ENCODE measurements around the gene RCVRN. TPM values are rescaled to one million over a fixed set of nuclear protein-coding genes. Genes with fewer than 3 reads are reported as not detected.

The RCVRN gene
- total RNA-seq, 2 donors from 2014 or later, result 0.24 to 0.37 TPM

GRCh38 chr17:9918804-9919352, 13.8 kb upstream of the RCVRN start:
- peaks cover 70% of the 10 kb centered on the region for H3K36me3 ChIP-seq

DNA sequence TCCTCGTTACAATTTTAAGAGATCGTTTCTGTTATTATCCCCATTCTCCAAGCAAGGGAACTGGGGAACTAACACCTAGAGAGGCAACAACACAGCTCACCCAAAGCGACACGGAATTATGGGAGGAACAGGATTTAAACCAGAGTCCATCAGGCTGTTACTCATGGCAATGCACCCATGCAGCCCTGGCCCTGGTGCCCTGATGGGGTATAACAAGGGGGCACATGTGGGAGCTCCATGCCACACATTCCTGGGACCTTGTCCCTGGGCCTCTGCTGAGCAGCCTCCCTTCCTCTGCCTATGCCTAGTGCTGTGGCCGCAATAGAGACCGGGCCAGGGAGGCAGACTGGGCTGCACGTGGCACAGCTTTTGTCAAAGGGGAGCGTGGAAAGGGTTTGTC, 13.3 kb upstream of the RCVRN start:
- Histone ChIP-seq H3K4me1 (no peaks in the 10 kb centered on the region), H3K4me3 (no peak overlapping the region), H3K36me3 (peaks cover 75% of the 10 kb centered on the region), H3K27me3 (no peaks in the 10 kb centered on the region), H3K9me3 (no peaks in the 10 kb centered on the region), H3K27ac (no peak overlapping the region)
- no peak for TF ChIP-seq CTCF (IDR thresholded peaks at IDR 0.05)
- DNase-seq (ENCODE audit: low spot score), result no peak

More at GRCh38 chr17:9918804-9919352, 13.8 kb upstream of the RCVRN start:
- Histone ChIP-seq H3K9me3 (no peaks in the 10 kb centered on the region), H3K4me1 (no peaks in the 10 kb centered on the region), H3K27me3 (no peaks in the 10 kb centered on the region), H3K4me3 (no peak overlapping the region), H3K27ac (no peak overlapping the region)
- no peak for DNase-seq (ENCODE audit: low spot score)
- TF ChIP-seq CTCF (IDR thresholded peaks at IDR 0.05), result no peak

- Histone ChIP-seq H3K36me3 (peaks cover 75% of the 10 kb centered on the region), H3K4me1 (no peaks in the 10 kb centered on the region), H3K4me3 (no peak overlapping the region), H3K27ac (no peak overlapping the region), H3K27me3 (no peaks in the 10 kb centered on the region), H3K9me3 (no peaks in the 10 kb centered on the region)
- DNase-seq (ENCODE audit: low spot score), result no peak
- no peak for TF ChIP-seq CTCF (IDR thresholded peaks at IDR 0.05)
Observed at GRCh38 chr17:9917801-9918200, 12.7 kb upstream of the RCVRN start.

- no peak overlapping the region for H3K4me3 ChIP-seq
- DNase-seq (ENCODE audit: low spot score), result no peak
- no peaks in the 10 kb centered on the region for H3K27me3 ChIP-seq
- H3K9me3 ChIP-seq, result no peaks in the 10 kb centered on the region
- TF ChIP-seq CTCF (IDR thresholded peaks at IDR 0.05), result no peak
- peaks cover 72% of the 10 kb centered on the region for H3K36me3 ChIP-seq
- H3K27ac ChIP-seq, result no peak overlapping the region
- H3K4me1 ChIP-seq, result no peaks in the 10 kb centered on the region
Observed at GRCh38 chr17:9917131-9917530, 12.1 kb upstream of the RCVRN start.

DNA sequence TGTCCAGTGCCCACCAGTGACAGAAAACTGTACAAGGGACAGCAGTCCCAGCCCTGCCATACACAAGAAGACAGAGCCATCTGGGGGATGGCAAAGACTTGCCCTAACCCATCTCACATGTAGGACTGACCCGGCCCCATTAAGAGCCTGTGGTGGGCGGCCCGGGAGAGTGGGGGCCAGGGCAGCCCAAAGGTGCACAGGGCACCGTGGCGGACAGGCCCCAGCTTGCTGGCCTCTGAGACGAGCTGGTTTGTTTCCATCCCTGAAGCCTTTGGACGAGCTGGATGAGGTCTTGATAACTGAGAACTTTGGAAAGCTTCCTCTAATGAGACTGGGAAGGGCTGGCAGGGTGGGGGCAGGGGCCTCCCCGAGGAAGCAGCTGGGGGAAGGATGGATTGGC, 11.0 kb upstream of the RCVRN start:
- no peak for DNase-seq (ENCODE audit: low spot score)
- Histone ChIP-seq H3K9me3 (no peaks in the 10 kb centered on the region), H3K27ac (no peak overlapping the region), H3K27me3 (no peaks in the 10 kb centered on the region), H3K36me3 (peaks cover 68% of the 10 kb centered on the region), H3K4me3 (no peak overlapping the region), H3K4me1 (no peaks in the 10 kb centered on the region)
- no peak for TF ChIP-seq CTCF (IDR thresholded peaks at IDR 0.05)

- H3K36me3 ChIP-seq, result peaks cover 49% of the 10 kb centered on the region
- H3K27me3 ChIP-seq, result no peaks in the 10 kb centered on the region
- no peaks in the 10 kb centered on the region for H3K4me1 ChIP-seq
- H3K4me3 ChIP-seq, result no peak overlapping the region
- TF ChIP-seq CTCF (IDR thresholded peaks at IDR 0.05), result no peak
- H3K9me3 ChIP-seq, result no peaks in the 10 kb centered on the region
- DNase-seq (ENCODE audit: low spot score), result no peak
- no peak overlapping the region for H3K27ac ChIP-seq
Observed at GRCh38 chr17:9913476-9913875, 8.4 kb upstream of the RCVRN start.

Data from right atrium auricular region (tissue), 2 donors.